GM12875 (cell line): Measurements from ENCODE around the gene CDC14A.

ENCODE experiments used
- H3K4me3 ChIP-seq: one replicate; pipeline ENCODE4 v1.5.1; 2011; ENCODE audit warnings: low read depth, low read length, control low read depth
- CTCF ChIP-seq: IDR thresholded peaks from 2 replicates; pipeline ENCODE4 v1.5.1; 2011; ENCODE audit warnings: low read depth, mild to moderate bottlenecking, control low read depth, inconsistent platforms, low read length, moderate library complexity, borderline replicate concordance; ENCODE audit not compliant: insufficient read depth

The CDC14A gene

GRCh38 chr1:100423832-100424337 lies 71.6 kb downstream of the CDC14A start:
- H3K4me3 ChIP-seq, result no peak overlapping the region
- TF ChIP-seq CTCF, result no peak

- H3K4me3 ChIP-seq, result no peak overlapping the region
- TF ChIP-seq CTCF, result no peak
Observed at GRCh38 chr1:100428160-100428559, 75.9 kb downstream of the CDC14A start.

GRCh38 chr1:100430325-100430756 lies 78.0 kb downstream of the CDC14A start:
- no peak overlapping the region for H3K4me3 ChIP-seq
- no peak for TF ChIP-seq CTCF

GRCh38 chr1:100431954-100432353 lies 79.6 kb downstream of the CDC14A start:
- TF ChIP-seq CTCF, result no peak
- no peak overlapping the region for H3K4me3 ChIP-seq

GRCh38 chr1:100433563-100433962 lies 81.3 kb downstream of the CDC14A start:
- no peak for TF ChIP-seq CTCF
- no peak overlapping the region for H3K4me3 ChIP-seq

GRCh38 chr1:100434831-100435230 lies 82.5 kb downstream of the CDC14A start:
- no peak for TF ChIP-seq CTCF
- H3K4me3 ChIP-seq, result no peak overlapping the region

GRCh38 chr1:100438375-100438774 lies 86.1 kb downstream of the CDC14A start:
- no peak overlapping the region for H3K4me3 ChIP-seq
- no peak for TF ChIP-seq CTCF
